Testis (tissue), 3 donors: Measurements from ENCODE around the gene EFCAB10. TPM values are rescaled to one million over a fixed set of nuclear protein-coding genes. Genes with fewer than 3 reads are reported as not detected.
"Not testable (repeated sequence)": the region's sequence is repeated elsewhere in the genome, so short reads cannot be mapped to it uniquely, and the experiment has no call there.

Experiments
- DNase-seq: peaks from one replicate; pipeline ENCODE4 v3.0.0-alpha.2; 2019
- H3K27ac ChIP-seq, 2 donors: fragments of 200-600 bp; sonication (generic); one replicate each; pipeline ENCODE4 v1.5.1; 2019
- H3K27me3 ChIP-seq: fragments of 200-600 bp; sonication (generic); one replicate; pipeline ENCODE4 v1.5.1; 2019
- H3K36me3 ChIP-seq: fragments of 200-600 bp; sonication (generic); one replicate; pipeline ENCODE4 v1.5.1; 2017; ENCODE audit warnings: low read depth; ENCODE audit errors: missing control alignments
- H3K4me1 ChIP-seq: fragments of 200-600 bp; sonication (generic); one replicate; pipeline ENCODE4 v1.5.1; 2019
- H3K4me3 ChIP-seq, 2 donors: fragments of 200-600 bp; sonication (generic); one replicate each; pipeline ENCODE4 v1.5.1; 2017 to 2019
- H3K9me3 ChIP-seq: fragments of 200-600 bp; sonication (generic); one replicate; pipeline ENCODE4 v1.5.1; 2017
- POLR2A ChIP-seq: fragments of 450-650 bp; IDR thresholded peaks from one replicate; pipeline ENCODE4 v1.6.1; 2017; ENCODE audit warnings: antibody characterized with exemption, mild to moderate bottlenecking, moderate library complexity
- WGBS, 2 donors: methylation state at CpG; one replicate each; pipeline ENCODE4 v1.1.5; 2018; 5-methylcytosine and 5-hydroxymethylcytosine counted together
- intact Hi-C: fragments of 100-400 bp; cut with DNase I; formaldehyde crosslinking; loops from one replicate; pipeline ENCODE4 v1.15.1; 2023; ENCODE audit warnings: low total_unique reads
- polyA plus RNA-seq: library from polyadenylated mRNA; stranded (reverse); fragments of 350-450 nt; fragmentation: Illumina TruSeq; extraction: RNeasy Lipid Tissue Mini Kit (QIAGEN cat#74804); gene quantifications from one replicate; pipeline ENCODE4 v1.2.3, GENCODE V29; 2014; ENCODE audit warnings: low read depth, low replicate concordance; ENCODE audit not compliant: insufficient read depth
- total RNA-seq, 2 donors: library from RNA; depleted of rRNA; stranded (reverse); fragments of >200 nt; gene quantifications; one replicate each; pipeline ENCODE4 v1.2.3, GENCODE V29; 2016
- TF ChIP-seq, protein P1 (sequence below), 3 experiments: fragments of 450-650 bp in 2 of 3; fragments of 200-600 bp in 1 of 3; sonication (generic) in 1 of 3; IDR thresholded peaks; one replicate each; pipeline ENCODE4 v1.5.1; 2016 to 2019; ENCODE audit warnings: antibody characterized with exemption in 3 of 3, mild to moderate bottlenecking in 2 of 3, moderate library complexity in 1 of 3

The EFCAB10 gene
- total and polyA plus RNA-seq, 3 donors from 2014 or later, result 6.9 to 50.9 (median 9.8) TPM

DNA sequence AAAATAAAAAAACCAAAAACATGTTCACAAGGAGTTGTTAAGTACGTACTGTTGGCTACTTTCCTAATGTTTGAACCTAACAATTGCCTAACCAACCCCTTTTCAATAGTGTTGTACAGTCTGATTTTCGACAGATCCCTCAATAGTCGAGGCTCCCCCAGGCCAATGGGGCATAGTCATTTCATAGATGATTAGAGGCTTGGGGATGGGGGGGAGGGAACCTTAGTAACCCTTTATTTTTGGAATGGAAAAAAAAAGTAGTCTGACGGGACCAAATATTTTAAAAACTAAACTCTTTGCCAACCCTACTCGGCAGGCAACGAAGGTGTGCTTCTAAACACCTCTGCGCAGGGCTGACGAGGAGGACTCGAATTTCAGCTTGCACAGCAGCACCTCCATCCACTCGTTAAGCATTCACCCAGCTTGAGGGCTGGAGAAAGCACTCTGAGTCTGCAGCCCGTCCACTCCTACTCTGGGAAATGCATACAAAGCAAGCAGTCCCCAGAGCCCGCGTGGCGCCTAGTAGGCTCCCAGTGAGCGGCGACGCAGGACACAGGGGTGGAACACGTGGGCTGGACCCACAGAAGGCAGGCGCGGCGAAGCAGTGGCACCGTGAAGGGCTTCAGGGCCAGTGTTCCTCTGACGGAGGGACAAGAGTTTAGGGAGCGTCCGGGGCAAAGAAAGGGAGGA lies 60.1 kb downstream of the EFCAB10 start:
- 5 to 10% methylated on average over 22 to 25 of the region's 25 CpGs for WGBS, 2 donors
- Histone ChIP-seq H3K9me3 (no peaks in the 10 kb centered on the region), H3K4me3 (peak overlapping the region; percentile 70 to 77), H3K27me3 (no peaks in the 10 kb centered on the region), H3K36me3 (no peaks in the 10 kb centered on the region), H3K4me1 (peaks cover 5% of the 10 kb centered on the region), H3K27ac (peak overlapping the region; percentile 44 to 86)
- intact Hi-C loops, result no loop called here
- peak; percentile 68 for DNase-seq
- TF ChIP-seq, protein P1, sequence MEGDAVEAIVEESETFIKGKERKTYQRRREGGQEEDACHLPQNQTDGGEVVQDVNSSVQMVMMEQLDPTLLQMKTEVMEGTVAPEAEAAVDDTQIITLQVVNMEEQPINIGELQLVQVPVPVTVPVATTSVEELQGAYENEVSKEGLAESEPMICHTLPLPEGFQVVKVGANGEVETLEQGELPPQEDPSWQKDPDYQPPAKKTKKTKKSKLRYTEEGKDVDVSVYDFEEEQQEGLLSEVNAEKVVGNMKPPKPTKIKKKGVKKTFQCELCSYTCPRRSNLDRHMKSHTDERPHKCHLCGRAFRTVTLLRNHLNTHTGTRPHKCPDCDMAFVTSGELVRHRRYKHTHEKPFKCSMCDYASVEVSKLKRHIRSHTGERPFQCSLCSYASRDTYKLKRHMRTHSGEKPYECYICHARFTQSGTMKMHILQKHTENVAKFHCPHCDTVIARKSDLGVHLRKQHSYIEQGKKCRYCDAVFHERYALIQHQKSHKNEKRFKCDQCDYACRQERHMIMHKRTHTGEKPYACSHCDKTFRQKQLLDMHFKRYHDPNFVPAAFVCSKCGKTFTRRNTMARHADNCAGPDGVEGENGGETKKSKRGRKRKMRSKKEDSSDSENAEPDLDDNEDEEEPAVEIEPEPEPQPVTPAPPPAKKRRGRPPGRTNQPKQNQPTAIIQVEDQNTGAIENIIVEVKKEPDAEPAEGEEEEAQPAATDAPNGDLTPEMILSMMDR (IDR thresholded peaks at IDR 0.05), result no peak
- no peak for TF ChIP-seq POLR2A

DNA sequence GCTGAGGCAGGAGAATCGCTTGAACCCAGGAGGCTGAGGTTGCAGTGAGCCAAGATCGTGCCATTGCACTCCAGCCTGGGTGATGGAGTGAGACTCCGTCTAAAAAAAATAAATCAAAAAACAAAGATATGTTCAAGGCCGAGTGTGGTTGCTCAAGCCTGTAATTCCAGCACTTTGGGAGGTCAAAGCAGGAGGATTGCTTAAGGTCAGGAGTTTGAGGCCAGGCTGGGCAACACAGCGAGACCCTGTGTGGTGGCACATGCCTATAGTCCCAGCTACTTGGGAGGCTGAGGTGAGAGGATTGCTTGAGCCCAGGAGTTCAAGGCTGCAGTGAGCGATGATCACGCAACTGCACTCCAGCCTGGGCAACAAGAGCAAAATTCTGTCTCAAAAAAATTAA lies 60.7 kb downstream of the EFCAB10 start:
- H3K9me3 ChIP-seq, intact Hi-C loops, H3K27me3 ChIP-seq, H3K36me3 ChIP-seq, H3K27ac ChIP-seq, H3K4me1 ChIP-seq, DNase-seq: not testable (repeated sequence)
- peak overlapping the region in 1 of 2 donors; percentile 70 for H3K4me3 ChIP-seq
- WGBS, 2 donors, result 53 to 73% methylated on average over 7 of the region's 7 CpGs

DNA sequence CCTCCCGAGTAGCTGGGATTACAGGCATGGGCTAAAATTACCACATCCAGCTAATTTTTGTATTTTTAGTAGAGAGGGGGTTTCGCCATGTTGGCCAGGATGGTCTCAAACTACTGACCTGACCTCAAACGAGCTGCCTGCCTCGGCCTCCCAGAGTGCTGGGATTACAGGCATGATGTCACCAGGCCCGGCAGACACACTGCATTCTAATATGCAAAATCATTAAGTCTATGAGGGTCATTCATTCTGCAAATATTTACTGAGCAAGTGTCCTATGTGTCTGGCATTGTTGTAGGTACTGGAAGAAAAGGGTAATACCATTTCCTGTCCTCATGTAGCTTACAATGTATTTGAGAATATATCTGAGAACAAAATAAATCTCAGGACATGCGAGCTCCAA lies 61.9 kb downstream of the EFCAB10 start:
- Histone ChIP-seq H3K36me3 (no peaks in the 10 kb centered on the region), H3K27me3 (no peaks in the 10 kb centered on the region), H3K4me1 (peaks cover 5% of the 10 kb centered on the region), H3K9me3 (no peaks in the 10 kb centered on the region), H3K27ac (no peak overlapping the region), H3K4me3 (no peak overlapping the region)
- DNase-seq, result no peak
- TF ChIP-seq, protein P1 (IDR thresholded peaks at IDR 0.05), result no peak
- no peak for TF ChIP-seq POLR2A
- intact Hi-C loops, result no loop called here
- 73 to 79% methylated on average over 6 of the region's 6 CpGs for WGBS, 2 donors

DNA sequence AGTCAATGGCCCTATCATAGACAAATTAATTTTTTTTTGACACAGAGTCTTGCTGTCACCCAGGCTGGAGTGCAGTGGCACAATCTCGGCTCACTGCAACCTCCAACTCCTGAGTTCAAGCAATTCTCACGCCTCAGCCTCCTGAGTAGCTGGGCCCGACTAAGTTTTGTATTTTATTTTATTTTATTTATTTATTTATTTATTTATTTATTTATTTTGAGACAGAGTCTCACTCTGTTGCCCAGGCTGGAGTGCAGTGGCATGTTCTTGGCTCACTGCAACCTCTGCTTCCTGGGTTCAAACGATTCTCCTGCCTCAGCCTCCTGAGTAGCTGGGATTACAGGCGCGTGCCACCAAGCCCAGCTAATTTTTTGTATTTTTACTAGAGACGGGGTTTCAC lies 65.7 kb downstream of the EFCAB10 start:
- H3K27ac ChIP-seq, H3K4me3 ChIP-seq, H3K9me3 ChIP-seq, H3K4me1 ChIP-seq, DNase-seq, H3K36me3 ChIP-seq, intact Hi-C loops, H3K27me3 ChIP-seq: not testable (repeated sequence)
- 98 to 100% methylated on average over 7 of the region's 7 CpGs for WGBS, 2 donors

Other genes starting within 250 kb of the EFCAB10 start
- gene SRPK2, start 192.6 kb downstream of the EFCAB10 start, total RNA-seq, result 100 to 1,000 TPM; 181 to 293 TPM
- gene SRPK2, start 192.6 kb downstream of the EFCAB10 start, polyA plus RNA-seq, result 226 TPM
- 10 to 100 TPM; 10.6 to 18.0 TPM for gene PUS7, start 59.2 kb downstream of the EFCAB10 start, total RNA-seq
- 8.7 TPM for gene PUS7, start 59.2 kb downstream of the EFCAB10 start, polyA plus RNA-seq
- 10 to 100 TPM; 17.0 to 29.4 TPM for gene RINT1, start 49.3 kb downstream of the EFCAB10 start, total RNA-seq
- gene RINT1, start 49.3 kb downstream of the EFCAB10 start, polyA plus RNA-seq, result 21.1 TPM